LHCN-M2 (cell line): ENCODE results near the gene SUN1. TPM values are rescaled to one million over a fixed set of nuclear protein-coding genes. Genes with fewer than 3 reads are reported as not detected.
"Not testable (repeated sequence)": the region's sequence is repeated elsewhere in the genome, so short reads cannot be mapped to it uniquely, and the experiment has no call there.

Experiments used
- DNase-seq: peaks from one replicate; pipeline ENCODE4 v3.0.0-alpha.2; 2012; ENCODE audit warnings: low read depth
- total RNA-seq: library from RNA; depleted of rRNA; stranded (reverse); fragments of >200 nt; gene quantifications from 2 replicates; pipeline ENCODE4 v1.2.3, GENCODE V29; 2014

Gene SUN1
- total RNA-seq, 1 experiment from 2014 or later: 166 TPM

GRCh38 chr7:803796-804195 is 28.5 kb upstream of the SUN1 start:
- DNase-seq: not testable (repeated sequence)

DNA sequence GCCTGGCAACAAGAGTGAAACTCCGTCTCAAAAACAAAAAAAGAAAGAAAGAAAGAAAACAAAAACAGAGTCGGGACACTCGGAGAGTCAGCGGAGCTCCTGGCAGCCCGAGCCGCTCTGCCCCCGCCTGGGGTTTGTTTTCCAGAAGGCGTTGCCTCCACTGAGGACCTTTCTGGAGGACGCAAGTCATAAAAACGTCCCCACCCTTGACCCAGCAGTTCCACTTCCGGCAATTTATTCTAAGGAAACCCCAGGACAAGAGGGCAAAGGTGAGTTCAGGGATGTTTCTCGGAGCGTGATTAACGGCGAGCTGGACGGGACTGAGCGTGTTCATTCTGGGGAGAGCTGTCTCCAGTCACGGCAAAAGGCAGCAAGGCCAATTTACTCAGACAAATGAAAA is 27.0 kb upstream of the SUN1 start:
- no peak for DNase-seq

GRCh38 chr7:815284-816216 is 16.7 kb upstream of the SUN1 start:
- no peak for DNase-seq

GRCh38 chr7:816300-816750 is 16.0 kb upstream of the SUN1 start:
- peak; percentile 98 for DNase-seq

GRCh38 chr7:816751-817671 is 15.3 kb upstream of the SUN1 start:
- DNase-seq: peak; percentile 30

- peak; percentile 94 for DNase-seq
Measured at GRCh38 chr7:818031-818699, 14.1 kb upstream of the SUN1 start.

- no peak for DNase-seq
Measured at GRCh38 chr7:820341-820740, 11.9 kb upstream of the SUN1 start.

GRCh38 chr7:821688-822087 is 10.6 kb upstream of the SUN1 start:
- DNase-seq: no peak

DNA sequence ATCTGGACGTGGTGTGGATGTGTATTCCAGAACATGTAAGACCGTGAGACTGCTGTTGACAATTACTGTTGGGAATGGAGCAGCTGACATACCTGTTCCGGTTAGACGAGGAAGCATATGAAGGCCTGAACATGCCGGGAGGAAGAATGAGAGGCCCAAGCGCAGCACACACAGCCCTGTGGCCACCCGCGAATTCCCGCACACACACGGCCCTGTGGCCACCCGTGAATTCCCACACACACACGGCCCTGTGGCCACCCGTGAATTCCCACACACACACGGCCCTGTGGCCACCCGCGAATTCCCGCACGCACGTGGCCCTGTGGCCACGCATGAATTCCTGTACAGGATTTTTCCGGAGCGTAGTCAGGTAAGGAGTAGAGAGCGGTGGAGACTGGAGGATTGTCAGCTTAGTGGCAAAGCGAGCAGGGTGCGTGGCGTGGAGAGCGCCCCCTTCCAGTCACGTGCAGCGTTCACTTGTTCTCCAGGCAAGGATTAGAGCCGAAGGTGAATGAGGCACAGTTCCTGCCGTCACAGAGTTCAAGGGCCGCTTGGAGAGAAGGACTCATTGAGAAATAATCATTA is 9.5 kb upstream of the SUN1 start:
- DNase-seq: no peak

DNA sequence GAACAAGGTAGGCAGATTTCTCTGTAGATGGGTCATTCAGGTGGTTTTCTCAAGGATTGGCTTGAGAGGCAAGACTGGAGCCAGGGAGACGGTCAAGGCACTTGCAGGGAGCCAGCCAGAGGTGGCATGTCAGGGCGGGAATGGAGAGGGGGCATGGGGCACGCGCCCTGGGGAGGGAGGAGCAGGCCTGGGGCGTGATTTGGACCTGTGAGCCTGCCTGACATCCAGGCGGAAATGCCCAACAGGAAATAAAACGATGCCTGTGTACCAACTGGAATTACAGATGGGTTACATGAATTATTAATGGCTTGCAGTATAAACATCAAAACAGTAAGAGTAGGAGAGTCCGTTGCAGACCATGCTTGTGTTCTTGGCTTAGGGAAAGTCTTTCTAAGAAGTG is 8.6 kb upstream of the SUN1 start:
- DNase-seq: no peak

DNA sequence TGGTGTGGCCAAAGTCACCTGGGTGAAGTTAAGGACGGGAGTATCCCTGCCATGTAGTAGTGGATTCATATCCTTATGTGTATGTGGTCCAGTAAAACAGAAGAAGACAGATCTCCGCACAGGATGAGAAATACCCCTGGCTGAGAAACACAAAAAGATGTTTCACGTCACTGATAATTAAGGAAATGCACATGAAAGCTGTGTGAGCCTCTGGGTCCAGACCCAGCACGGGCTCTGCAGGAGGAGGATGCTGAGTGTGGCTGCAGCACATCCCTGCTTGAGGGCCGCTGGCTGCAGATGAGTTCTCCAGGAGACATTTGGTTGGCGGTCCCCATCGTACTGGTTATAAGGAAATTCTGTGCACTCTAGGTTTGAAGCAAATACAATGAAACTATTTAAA is 8.2 kb upstream of the SUN1 start:
- no peak for DNase-seq

DNA sequence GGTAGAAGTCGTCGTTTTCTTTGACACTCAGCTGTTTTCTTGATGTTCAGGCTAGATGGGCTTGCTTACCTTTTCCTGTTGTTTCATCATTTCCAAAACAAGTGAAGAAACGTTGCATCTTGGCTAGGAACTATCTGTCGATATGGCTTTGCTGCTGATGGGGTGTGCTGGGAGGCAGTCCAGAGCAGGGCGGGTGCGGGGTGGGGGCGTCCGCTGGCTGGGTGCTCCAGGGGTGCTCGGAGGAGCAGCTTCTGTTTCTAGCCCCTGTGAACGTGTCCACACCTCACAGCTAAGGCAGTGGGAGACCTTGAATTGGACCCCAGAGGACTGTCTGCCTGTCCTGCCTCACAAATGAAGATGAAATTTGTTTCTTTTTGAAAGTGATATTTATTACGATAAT is 7.6 kb upstream of the SUN1 start:
- no peak for DNase-seq

GRCh38 chr7:825386-825785 is 6.9 kb upstream of the SUN1 start:
- DNase-seq: peak; percentile 71

DNA sequence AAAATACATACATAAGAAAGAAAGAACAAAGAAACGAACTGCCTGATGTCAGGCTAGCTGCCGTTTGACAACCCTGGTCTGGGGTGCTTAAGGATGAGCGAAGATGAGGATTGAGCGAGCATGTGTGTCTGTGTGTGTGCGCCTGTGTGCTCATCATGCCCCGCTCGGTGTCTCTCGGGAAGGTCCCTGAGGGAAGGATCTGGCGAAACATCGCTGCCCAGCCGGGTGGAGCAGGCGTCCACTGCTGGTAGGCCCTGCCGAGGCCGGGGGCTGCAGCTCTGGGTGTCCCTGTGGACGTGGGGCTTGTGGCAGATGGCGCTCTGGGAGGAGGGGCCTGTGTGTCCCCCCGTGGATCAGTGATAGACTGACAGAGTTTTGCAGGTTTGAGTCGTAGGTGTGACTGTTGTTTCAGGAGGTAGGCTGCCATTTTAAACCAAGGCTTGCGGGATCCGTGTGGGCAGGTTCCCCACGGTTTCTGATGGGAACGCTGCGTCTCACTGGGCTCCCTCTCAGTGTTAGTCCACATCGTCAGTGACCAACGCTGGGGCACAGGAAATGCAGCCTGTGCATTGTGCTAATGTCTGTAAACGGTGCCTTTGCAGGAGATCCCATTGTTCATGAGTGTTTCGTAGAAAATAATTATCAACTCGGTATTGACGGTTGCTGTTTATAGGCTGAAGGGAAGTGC is 5.9 kb upstream of the SUN1 start:
- no peak for DNase-seq

DNA sequence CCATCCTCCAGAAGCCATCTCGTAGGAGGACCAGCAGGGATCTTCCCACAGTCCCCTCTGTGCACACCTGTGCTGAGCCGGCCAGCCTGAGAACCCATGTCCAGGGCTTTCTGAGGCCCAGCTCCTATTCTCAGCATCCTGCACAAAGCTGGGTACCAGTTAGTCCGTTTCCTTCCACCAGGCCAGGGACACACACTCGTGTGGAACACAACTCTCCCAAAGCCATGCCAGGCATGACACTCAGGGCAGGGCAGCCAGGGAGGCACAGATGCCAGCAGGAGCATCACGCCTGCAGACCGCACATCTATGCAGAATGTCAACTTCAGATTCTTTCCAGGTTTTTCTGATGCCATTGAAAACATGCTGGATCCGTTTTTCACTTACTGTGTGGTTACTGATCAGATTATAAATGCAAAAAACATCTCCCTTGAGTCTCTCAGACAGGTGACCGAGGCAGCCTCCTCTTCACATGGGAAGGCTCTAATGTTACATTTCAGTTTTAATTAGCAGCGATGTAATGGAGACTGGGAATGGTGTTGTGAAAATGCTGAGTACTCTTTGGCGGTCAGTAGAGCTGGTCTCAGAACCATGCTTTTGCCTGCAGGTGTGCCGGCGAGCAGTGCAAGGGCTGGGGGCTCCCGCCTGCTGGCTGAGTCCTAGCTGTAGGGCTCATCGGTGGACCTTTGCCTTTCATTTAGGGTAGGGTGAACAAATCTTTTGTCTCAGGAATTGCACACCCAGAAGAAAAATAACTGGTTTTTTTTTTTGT is 3.3 kb upstream of the SUN1 start:
- DNase-seq: no peak

- DNase-seq: no peak
Measured at GRCh38 chr7:830069-830468, 2.2 kb upstream of the SUN1 start.

DNA sequence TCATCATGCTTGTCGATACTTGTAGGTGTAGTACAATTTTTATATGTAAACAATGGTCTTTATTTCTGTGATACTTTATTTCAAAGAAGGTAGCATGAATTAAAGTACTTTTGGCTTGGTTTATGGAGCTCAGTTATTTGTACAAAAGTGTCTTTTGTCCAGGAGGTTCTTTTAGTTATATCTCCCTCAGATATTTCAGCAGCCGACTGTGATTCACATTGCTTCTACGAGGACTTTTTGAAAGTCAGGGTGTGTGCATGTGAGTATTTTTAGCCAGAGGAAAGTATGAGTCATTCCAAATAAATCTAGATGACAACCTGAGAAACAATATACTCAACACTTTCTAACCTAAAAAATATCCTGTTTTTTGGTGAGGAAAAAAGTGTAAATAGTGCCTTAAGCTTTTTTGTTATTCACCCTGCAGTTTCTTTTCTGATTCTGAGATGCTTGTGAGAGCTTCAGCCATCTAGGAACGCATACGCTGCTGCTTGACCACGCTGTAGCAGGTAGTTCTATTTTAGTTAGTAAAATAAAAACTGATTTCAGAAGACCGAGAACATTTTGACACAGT is 595 bp upstream of the SUN1 start:
- DNase-seq: peak; percentile 91

GRCh38 chr7:832968-833424 is 720 bp downstream of the SUN1 start:
- no peak for DNase-seq

- DNase-seq: no peak
Measured at GRCh38 chr7:833601-834258, 1.5 kb downstream of the SUN1 start.
